H1 (cell line): ENCODE measurements around the gene ZSCAN20.

Experiments
- CTCF ChIP-seq, 3 experiments: IDR thresholded peaks; 1 replicate in 2 of 3; 2 replicates in 1 of 3; pipeline versions ENCODE4 v1.5.1 to v1.6.1; 2011; ENCODE audit warnings: low read length in 3 of 3, mild to moderate bottlenecking in 3 of 3, inconsistent platforms in 2 of 3, low read depth in 1 of 3, moderate library complexity in 1 of 3; ENCODE audit not compliant: insufficient read depth in 1 of 3; ENCODE audit errors: control extremely low read depth in 1 of 3
- EZH2 ChIP-seq: fragments of 200-600 bp; sonication (generic); IDR thresholded peaks from 2 replicates; pipeline ENCODE4 v1.7.1; 2012; ENCODE audit warnings: low read depth, mild to moderate bottlenecking, moderate library complexity, low read length, inconsistent platforms; ENCODE audit not compliant: severe bottlenecking
- MAX ChIP-seq: IDR thresholded peaks from 2 replicates; pipeline ENCODE4 v1.6.1; 2012; ENCODE audit warnings: inconsistent platforms
- POLR2A ChIP-seq, 2 experiments: IDR thresholded peaks; 1 replicate in 1 of 2; 2 replicates in 1 of 2; pipeline ENCODE4 v1.6.1; 2011; ENCODE audit warnings: low read depth in 2 of 2, low read length in 2 of 2, mild to moderate bottlenecking in 2 of 2; ENCODE audit errors: control extremely low read depth in 1 of 2
- TAF1 ChIP-seq: IDR thresholded peaks from 2 replicates; pipeline ENCODE4 v1.6.1; 2011; ENCODE audit warnings: mild to moderate bottlenecking, low read depth, low read length

- no peak for TF ChIP-seq TAF1
- TF ChIP-seq MAX: no peak
- no peak for TF ChIP-seq POLR2A (IDR thresholded peaks at IDR 0.05; ENCODE audit: control extremely low read depth in 1 of 2, low read depth in 2 of 2, low read length in 2 of 2)
- no peak for TF ChIP-seq EZH2
- peak; percentile 68 to 93 (median 77) for TF ChIP-seq CTCF (IDR thresholded peaks at IDR 0.05; ENCODE audit: control extremely low read depth in 1 of 3, insufficient read depth in 1 of 3, low read depth in 1 of 3, low read length in 3 of 3)
Observed at GRCh38 chr1:33455539-33456501, 16.6 kb upstream of the ZSCAN20 start.
